GM18519 (cell line): ENCODE results near the gene PLA2G10.
"Not testable (repeated sequence)": the region's sequence is repeated elsewhere in the genome, so short reads cannot be mapped to it uniquely, and the experiment has no call there.

ENCODE experiments used
- ATAC-seq: cut with Tn5 transposase; IDR thresholded peaks from one replicate; pipeline ENCODE4 v1.9.1; 2021; ENCODE audit warnings: mild to moderate bottlenecking, moderate library complexity; ENCODE audit not compliant: unreplicated experiment, low FRiP score

The PLA2G10 gene

GRCh38 chr16:14694129-14694528 is at the start of gene PLA2G10:
Gene PLA2G10 (minus strand): TSS chr16:14694308. CDS start chr16:14694229, 79 bp downstream.
- not testable (repeated sequence) for ATAC-seq

- ATAC-seq = peak; percentile 88
These were observed 48.4 kb upstream of the PLA2G10 start, which contains the start of gene NPIPA2 for GRCh38 chr16:14742273-14743128. Gene NPIPA2 (plus strand): TSS chr16:14742533. CDS start chr16:14748066, 5,533 bp downstream.

- ATAC-seq = not testable (repeated sequence)
These were observed 47.7 kb upstream of the PLA2G10 start for GRCh38 chr16:14741794-14742193.

GRCh38 chr16:14740832-14741385 is 46.8 kb upstream of the PLA2G10 start:
- not testable (repeated sequence) for ATAC-seq

GRCh38 chr16:14733233-14733632 is 39.1 kb upstream of the PLA2G10 start:
- ATAC-seq = not testable (repeated sequence)

- ATAC-seq = peak; percentile 79
These were observed 9.3 kb upstream of the PLA2G10 start, which contains the start of gene NPIPA3 for GRCh38 chr16:14703156-14704011. Gene NPIPA3 (plus strand): TSS chr16:14703411. CDS start chr16:14708944, 5,533 bp downstream.

GRCh38 chr16:14702672-14703071 is 8.6 kb upstream of the PLA2G10 start:
- ATAC-seq = not testable (repeated sequence)

- ATAC-seq = not testable (repeated sequence)
These were observed 7.8 kb upstream of the PLA2G10 start for GRCh38 chr16:14701859-14702258.

- not testable (repeated sequence) for ATAC-seq
These were observed 8.0 kb downstream of the PLA2G10 start for GRCh38 chr16:14685870-14686793.

GRCh38 chr16:14682121-14682520 is 12.0 kb downstream of the PLA2G10 start:
- no peak for ATAC-seq

GRCh38 chr16:14681115-14681514 is 13.0 kb downstream of the PLA2G10 start:
- no peak for ATAC-seq

GRCh38 chr16:14680396-14680795 is 13.7 kb downstream of the PLA2G10 start:
- ATAC-seq = not testable (repeated sequence)

- no peak for ATAC-seq
These were observed 15.2 kb downstream of the PLA2G10 start for GRCh38 chr16:14678748-14679497.

GRCh38 chr16:14677627-14678026 is 16.5 kb downstream of the PLA2G10 start:
- ATAC-seq = no peak

GRCh38 chr16:14676633-14677032 is 17.5 kb downstream of the PLA2G10 start:
- no peak for ATAC-seq

GRCh38 chr16:14672403-14672971 is 21.6 kb downstream of the PLA2G10 start:
- no peak for ATAC-seq

- ATAC-seq = no peak
These were observed 24.3 kb downstream of the PLA2G10 start for GRCh38 chr16:14669776-14670175.

GRCh38 chr16:14668556-14669223 is 25.4 kb downstream of the PLA2G10 start:
- ATAC-seq = no peak
